C1 segment of cervical spinal cord (tissue), 14 donors: Measurements from ENCODE around the gene SLIT3.

Source experiments
- DNase-seq, 14 donors: peaks; one replicate each; lab custom pipeline; 2025; lab: John Stamatoyannopoulos, UW

SLIT3 gene

DNA sequence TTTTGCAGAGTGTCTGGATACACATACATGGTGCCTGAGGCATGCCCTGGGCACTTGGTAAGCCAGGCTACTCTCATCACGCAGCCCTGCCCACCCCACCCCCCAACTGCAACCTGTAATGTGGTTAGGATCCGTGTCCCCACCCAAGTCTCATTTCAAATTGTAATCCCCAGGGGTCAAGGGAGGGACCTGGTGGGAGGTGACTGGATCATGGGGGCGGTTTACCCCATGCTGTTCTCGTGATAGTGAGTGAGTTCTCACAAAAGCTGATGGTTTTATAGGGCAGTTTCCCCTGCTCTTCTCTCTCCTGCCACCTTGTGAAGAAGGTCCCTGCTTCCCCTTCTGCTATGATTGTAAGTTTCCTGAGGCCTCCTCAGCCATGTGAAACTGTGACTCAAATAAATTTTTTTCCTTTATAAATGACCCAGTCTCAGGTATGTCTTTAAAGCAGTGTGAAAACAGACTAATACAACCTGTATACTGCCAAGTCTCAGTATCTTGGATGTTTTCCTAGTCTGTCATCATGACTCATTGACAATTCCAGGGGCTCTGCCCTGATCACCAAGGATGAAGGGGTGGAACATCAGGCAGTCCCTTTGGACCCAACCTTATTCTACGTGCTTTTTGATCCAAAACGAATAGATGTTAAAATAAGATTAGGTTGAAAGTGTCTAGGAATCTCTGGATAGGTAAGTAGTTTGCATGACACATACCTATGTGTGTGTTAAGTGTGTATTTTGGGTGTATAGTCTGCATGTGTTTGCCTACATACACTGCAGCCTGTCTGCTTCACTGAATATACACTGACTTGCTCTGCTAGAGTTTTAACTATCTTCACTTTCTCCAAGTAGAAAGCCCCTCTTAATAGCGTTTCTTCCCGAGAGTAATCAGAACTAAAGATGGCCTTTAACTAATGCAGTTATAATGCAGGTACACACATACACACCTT lies 293.8 kb downstream of the SLIT3 start:
- no peak for DNase-seq

DNA sequence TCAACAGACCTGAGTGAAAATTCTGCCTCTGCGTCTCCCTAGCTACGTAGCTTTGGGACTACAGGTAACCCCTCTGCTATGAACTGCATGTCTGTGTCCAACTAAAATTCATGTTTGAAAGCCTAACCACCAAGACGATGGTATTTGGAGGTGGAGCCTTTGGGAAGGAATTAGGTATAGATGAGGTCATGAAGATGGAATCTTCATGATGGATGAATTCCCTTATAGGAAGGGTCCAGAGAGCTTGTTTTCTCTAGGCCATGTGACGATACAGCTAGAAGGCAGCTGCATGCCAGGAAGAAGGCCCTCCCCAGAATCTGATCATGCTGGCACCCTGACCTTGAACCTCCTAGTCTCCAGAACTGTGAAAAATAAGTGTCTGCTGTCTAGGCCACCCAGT lies 296.4 kb downstream of the SLIT3 start:
- DNase-seq: no peak

DNA sequence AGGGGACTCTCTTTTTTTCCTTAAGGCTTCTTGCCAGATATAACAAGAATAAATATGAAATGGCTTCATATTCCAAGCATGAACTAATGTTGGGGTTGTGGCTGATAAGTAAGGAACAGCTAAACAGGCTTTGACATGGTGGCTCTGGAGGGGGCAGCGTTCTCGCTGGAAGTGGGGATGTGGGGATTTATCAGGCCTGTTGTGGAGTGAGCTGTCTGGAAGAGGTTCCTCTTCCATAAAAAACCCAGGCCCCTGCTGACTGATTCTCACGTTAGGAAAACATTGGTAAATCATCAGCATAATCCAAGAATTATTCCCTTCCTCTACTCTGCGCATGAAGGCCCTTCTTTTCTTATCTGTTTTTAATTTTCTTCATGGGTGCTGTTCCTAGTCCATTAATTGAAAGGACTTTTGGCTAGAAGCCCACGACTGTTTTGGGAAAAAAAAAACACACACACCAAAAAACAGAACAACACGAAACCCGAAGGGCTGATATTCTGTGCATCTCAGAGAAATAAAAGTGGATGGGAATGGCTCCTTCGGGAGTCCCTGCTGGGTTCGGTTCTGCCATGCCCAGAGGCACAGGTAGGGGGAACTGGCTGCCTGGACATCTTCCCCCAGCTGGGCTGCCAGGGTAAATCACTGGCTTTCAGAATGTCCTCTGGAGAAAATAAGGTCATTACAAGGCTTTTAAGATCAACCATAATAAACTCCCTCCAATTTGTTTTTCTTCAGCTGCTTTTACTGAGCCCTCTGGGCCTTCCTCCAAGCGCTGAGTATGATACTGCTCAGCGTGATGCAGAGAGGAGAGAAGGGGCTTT lies 297.0 kb downstream of the SLIT3 start:
- peak in 3 of 14 donors; percentile 13 to 75 (median 19) for DNase-seq

DNA sequence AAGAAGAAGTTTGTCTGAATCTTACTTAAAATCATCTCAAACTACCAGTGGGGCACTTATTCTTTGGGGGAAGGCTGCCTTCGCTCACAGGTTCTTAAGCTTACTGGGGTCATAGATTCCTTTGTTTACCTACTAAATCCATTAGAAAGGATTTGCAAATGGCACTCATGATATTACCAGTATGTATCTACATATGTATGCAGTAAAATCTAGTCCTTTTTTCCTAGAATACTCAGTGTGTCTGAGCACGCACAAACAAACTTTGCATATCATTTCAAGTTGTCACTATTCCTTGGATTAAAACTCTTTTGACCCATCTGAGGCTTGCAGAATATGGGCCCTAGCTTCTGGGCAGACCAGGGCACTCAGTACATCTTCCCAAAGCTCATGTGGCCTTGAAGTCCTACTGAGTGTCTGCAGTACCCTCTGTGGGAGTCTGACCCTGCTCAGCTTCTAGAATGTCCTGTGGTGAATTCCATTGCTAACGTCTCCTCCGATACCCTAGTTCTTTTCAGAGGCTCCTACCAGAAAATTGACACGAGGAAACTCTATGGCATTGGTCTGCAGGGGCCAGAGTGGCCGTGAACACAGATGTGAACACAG lies 297.9 kb downstream of the SLIT3 start:
- DNase-seq: no peak

DNA sequence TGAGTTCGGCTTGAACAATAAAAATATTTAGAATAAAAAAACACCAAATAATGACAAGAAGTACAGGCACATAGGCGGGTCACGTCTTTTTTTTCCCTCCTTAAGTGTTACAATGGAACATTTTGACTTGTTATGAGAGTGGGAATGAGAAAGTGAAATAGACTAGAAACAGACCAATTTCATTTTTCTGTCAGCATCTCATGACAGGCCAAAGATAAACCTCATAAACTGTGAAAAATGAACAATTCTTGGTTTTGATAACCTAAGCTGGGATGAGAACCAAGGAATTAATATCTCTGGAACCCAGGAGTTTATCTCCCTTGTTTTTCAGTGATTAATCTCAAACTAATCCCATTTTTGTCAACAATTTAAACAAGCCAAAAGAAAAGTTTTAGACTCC lies 299.5 kb downstream of the SLIT3 start:
- no peak for DNase-seq

DNA sequence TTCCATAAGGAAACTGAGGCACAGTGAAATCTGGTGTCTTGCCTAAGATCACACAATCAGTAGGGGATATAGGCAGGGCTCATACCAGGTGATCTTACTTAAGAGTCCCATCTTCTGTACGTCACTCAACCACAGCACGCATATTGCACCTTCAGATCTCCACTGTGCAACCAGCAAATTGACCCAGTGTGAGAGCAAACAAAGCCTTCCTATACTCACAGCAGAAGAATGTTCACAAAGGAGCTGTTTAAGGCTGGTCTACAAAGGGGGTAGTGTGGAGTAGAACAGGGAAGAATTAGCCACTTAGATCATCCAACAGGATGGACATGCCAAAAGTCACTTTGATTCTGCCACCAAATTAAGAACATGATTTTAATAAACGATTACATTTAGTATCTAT lies 305.9 kb downstream of the SLIT3 start:
- DNase-seq: peak in 2 of 14 donors; percentile 13 to 16

DNA sequence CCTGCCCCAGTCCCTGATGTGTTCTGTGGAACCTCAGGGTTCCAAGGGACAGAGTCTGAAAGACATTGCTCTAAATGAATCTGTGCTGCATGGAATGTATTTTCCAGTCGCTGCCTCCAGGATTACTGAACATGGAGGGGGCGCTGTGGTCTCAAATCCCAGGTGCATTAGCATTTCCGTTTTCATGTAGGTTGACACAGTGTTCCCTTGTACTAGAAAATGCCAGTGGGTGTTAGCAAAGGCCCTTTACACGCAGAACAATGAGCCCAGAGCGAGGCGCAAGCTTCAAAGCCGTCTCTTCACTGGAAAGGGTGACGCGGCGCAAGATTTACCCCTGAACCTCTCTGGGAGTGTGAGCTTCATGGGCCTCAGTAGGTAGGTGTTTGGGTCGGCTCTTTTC lies 308.3 kb downstream of the SLIT3 start:
- DNase-seq: peak in 1 of 14 donors; percentile 18

DNA sequence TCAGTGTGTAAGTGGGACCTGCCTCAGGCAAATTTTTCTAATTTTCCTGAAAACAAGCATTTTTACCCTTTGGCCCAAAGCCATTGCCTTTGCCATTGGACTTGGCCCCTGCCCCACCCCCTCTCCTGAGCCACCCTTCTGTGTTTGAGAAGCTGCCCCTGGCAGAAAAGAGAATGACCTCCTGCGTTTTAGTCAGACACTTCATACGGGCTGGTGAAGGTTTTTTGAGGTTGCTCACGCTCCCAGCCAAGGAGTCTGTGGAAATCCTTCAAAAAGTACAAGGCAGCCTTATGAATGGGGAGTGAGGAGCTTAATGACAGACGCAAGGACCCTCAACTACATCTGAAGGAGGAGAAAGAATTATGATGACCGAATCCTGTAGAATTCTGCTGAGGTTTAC lies 308.9 kb downstream of the SLIT3 start:
- DNase-seq: no peak

DNA sequence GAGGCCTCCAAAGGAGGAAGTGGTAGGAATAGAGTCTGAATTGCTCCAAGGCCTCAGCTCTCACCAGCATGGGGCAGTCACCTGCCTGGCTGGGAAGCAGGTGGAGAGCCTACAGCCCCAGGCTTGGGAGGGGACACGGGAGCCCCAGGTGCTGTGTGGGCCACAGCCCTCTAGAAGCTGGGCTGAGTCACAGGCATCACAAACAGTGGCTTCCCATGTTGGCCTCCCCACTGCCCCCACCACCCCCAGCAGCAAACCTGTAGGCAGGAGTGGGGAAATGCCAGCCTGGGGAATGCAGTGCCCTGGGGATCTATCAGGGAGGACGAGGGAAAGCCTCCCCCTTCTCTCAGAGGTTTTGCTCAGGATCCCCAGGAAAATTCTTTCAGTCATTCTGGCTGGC lies 309.6 kb downstream of the SLIT3 start:
- no peak for DNase-seq

DNA sequence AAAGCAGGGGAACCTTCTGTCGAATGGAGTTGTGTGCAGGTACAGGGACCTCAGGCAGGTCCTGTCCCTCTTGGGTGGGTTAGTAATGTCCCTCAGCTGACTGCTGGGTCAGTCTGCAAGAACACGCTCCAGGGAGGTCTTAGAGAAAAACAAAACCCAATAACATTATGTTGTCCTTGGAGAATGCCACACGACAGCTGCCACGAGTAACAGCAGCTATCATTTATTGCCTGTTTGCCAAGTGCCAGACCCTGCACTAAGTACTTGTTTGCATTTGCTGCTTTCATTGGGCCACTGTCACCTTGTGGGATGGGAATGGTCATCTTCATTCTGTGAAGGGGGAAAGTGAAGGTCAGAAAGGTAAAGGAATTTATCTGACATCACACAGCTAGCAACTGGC lies 310.3 kb downstream of the SLIT3 start:
- DNase-seq: no peak

DNA sequence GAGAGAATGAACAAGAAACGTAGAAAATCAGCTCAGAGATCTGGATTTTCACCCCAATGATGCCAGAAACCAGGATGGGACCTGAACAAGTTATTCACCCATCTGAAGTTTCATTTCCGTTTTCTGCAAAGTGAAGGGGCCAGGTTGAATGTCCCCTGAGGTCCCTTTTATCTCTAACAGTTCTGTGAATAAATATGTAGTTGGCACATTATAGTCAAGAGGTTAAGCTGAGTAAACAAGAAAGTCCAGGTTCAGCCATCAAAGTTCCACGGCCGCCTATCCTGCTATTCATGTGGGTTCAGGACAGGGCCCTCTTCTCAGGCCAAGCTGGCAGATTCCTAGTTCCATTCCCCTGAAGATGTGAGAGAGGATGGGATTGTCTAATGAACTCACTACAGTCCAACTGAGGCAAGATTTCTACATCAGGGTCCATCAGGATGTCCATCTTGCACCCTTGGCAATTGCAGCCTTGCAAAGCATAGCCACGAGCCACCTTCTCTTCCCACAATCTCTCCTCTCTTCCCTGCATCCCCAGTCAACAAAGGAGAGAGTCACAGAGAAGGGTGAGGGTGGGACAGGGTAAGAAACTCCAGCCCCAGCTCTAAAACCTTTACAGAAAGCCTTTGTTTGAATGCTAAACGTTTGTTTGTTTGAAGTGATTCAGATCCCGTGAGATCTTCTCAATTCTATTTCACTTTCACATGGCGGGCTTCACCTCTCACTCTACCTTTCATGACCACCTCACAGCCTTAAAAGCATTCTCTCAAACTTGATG lies 311.0 kb downstream of the SLIT3 start:
- no peak for DNase-seq

DNA sequence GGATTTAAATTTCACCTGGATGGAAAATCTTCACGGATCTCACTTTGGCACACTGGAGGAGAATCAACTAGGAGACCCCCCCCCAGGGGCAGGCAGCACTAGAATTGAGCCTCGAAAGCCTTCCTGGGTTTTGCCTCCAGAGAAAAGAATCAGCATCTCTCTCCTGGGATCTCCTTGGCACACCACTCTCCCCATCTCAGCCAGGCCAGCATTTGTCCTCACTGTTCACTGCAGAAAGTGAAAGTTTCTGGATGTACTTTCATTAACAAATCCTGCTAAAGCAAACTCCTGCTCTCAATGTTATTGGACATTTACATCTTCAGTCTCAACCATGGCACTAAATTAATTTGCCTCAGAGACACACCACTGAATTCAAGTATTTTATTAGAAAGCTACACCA lies 312.2 kb downstream of the SLIT3 start:
- no peak for DNase-seq

DNA sequence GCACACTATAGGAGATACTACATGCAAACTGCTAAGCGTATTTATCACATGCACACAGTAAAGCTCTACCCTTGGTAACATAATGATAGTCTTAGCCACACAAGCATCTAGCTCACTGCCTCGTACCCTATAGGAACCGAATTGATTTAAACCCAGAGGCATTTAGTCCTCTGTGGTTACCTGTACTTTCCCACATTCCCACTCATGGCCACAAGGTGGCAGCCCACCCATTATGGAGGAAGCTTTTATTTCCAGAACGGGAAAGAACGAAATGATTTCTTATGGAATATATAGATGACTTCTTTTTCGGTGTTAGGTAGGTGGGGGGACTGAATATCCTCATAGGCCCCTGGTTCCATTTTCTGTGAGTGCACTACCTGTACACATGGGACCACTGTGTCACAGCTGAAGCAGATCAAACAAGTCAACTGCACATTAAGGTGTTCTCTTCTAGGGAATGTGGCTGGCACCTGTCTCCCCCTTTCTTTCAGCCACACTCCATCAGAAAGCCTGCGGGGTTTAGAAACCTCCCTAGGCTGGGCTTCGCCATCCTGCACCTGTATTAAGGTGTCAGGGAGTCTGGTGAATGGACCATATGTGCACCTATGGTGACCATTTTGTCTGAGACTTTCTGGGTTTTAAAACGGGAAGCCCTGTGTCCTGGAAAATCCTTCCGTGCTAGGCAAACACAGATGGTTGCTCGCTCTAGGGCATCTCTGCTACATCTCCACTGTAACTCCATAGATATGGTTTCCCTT lies 313.2 kb downstream of the SLIT3 start:
- DNase-seq: peak in 8 of 14 donors; percentile 15 to 79 (median 40)

DNA sequence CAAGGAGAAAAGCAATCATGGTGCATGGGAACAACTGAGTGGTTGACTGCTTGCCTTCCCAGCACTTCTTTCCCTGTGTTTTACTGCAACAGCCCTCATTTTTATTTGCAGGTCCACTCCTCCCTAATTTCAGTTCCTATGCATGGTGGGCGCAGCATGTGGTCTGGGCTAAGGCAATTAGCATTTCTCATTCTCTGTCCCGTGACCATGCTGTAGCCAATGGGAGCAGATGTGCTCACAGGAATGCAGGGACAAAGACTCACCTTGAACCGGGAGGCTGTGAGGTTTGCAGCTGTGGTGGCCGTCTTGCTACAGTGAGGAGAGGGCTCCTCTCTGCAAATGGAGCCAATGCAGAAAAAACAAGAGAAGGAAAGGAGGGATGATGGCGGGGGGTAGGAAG lies 315.5 kb downstream of the SLIT3 start:
- DNase-seq: no peak

DNA sequence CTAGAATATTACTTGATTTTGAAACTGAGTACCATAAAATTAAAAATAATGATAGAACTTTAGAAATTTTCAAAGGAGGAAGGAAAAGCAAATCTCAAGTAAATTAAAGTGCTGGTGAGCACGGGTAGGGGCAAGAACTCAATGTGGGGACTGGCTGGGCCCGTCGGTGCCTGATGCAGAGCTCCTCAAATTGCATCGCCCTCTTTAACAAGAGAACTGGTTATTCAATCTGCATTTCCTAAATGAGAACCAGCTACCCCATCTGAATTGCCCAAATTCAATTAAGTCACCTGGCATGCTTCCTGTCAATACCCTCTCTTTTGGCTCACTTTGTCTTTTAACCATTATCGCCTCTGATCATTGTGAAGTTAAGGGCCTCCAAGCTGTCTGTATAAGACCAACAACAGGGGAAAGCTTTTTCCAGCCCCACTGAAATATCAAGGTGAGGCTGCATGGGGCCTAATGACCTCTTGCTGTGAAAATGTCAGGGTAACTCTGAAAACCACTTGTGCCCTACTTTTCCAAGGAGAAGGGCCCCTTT lies 316.7 kb downstream of the SLIT3 start:
- no peak for DNase-seq

DNA sequence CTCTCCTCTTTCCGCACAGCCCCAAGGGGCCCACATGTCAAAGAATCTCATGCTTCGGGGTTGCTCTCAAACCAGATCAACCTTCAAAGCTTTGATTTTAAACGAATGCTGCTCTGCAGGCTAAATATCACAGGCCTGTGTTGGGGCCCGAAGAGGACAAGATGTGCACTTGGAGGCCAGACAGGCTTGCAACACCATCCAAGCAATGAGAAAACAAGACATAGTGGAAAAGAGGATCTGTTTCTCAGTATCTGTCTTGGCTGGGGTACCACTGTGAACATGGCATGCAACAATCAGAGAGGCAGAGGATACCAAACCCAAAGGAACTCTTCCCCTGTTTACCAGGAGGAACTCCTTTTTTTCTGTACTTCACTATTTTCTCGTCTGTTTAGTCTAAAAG lies 321.8 kb downstream of the SLIT3 start:
- DNase-seq: no peak

DNA sequence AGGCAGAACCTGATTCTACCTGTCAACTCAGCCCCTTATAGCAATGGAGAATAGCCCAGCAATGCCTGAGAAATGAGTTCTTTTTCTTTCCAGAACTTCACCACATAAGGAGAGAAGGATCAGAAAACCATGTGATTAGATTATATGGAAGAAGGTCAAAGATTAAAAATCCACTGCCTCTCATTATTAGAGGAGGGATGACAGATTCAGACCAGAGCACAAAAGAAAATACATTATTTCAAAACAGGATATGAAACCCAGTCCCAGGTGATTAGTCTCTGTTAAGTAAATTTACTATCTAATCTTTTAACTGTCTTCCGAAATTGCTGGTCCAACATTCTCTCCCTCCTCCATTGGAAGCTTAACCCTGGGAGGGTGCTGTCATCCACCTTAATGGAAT lies 322.4 kb downstream of the SLIT3 start:
- DNase-seq: no peak

DNA sequence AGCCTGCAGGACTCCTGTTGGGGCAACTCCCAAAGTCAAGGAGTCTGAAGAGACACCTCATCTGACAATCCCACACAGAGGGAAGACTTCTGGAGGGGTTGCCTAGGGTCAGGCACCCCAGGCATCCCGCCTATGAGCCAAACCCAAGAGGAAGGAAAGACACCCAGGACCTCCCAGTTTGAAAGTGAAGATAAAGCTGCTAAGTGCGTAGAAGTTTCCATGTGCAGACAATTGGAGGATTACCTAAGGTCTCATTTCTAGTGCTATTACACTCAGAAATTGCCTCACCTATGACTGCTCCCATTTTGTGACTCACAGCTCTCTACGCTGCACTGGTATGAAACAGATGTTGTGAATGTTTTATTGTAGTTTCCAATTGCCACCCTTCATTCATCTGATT lies 322.9 kb downstream of the SLIT3 start:
- DNase-seq: no peak

DNA sequence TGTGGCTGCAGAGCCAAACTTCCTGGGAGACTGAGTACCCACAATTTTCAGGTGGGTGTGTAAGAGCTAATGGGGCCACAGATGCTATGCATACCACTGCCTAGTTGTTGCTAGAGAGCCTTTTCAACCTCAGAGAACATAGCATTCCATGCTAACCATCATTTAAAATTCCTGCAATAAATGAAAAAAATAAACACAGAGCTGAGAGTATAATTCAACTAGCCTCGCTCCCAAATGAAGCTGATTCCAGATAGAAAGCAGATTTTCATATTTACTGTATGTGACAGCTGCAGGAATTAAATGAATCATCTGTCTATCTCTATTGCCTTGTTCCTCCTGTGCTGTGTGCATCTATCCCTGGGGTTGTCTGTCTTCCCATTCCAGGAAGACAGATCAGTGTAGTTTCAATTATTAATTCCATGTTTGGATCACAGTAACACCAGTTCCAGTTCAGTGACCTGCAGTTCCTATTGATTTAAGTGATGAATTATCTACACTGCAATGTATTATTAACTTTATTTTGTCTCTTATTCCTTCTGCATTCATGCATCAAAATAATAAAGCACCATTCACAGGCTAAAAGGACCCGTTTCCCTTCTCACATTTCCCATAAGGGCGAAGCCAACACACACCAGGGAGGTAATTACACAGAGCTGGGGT lies 324.5 kb downstream of the SLIT3 start:
- DNase-seq: no peak

DNA sequence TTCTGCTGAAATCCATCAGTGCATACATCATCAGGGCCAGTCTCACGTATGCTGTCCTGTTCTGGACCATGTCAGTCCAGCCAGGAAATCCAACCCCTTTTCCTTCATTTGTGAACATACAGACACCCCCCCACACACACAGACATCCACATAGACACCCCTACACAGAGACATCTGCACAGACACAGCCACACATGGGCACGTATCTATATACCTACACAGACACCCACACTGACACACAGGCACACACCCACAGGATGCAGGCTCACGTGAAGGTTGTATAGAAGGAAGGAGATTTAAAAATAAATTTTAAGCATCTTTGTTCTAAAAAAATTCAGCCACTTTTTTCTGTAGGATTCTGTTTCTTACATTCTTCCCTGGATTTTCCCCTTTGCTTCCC lies 325.6 kb downstream of the SLIT3 start:
- DNase-seq: no peak
